Hematopoietic multipotent progenitor cell treated with erythropoietin and hydrocortisone succinate and interleukin-3 and kit ligand, for 6 days (in vitro differentiated cells): ENCODE measurements around the gene ICAM1.

Experiments
- DNase-seq: peaks from one replicate; pipeline ENCODE4 v3.0.0-alpha.2; 2015

Gene ICAM1

DNA sequence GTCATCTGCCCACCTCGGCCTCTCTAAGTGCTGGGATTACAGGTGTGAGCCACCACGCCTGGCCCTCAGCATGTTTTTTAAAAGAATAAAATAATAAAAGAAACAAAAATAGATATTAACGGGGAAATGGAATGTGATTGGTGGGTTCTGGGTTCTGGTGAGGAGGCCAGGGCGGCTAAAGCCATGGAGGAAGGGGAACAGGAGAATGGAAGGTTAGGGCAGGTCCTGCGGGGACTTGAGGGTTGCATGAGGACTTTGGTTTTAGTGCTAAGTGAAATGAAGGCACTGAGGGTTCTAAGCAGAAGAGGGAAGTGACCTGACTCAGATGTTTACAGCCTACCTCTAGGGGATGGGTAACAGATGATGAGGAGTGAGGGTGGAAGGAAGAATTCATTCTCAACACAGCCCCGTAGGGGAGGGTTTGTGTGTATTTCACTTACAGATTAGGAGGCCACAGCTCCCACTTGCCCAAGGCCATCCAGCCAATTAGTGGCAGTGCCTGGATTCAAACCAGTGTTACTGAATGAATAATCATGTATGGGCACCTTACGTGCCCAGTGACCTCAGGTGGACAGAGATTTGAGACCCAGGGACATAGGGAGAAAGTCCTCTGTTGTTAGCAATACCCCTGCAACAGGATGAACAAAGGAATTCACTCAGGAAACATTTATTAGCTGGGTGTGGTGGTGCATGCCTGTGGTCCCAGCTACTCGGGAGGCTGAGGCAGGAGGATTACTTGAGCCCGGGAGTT is 25.6 kb upstream of the ICAM1 start:
- no peak for DNase-seq

DNA sequence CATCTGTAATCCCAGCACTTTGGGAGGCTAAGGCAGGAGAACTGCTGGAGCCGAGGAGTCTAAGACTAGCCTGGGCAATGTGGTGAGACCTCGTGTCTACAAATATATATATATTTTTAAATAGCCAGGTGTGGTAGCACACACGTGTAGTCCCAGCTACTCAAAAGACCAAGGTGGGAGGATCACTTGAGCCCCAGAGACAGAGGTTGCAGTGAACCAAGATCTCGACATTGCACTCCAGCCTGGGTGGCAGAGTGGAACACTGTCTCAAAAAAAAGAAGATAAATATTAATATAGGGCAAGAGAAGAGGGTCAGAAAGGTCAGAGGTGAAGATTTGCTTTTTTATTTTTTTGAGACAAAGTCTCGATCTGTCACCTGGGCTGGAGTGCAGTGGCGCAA is 24.4 kb upstream of the ICAM1 start:
- no peak for DNase-seq

GRCh38 chr19:10251792-10252694 is 18.9 kb upstream of the ICAM1 start, which contains the start of gene MRPL4:
TSS of gene MRPL4 (plus strand) at chr19:10252214. CDS start at chr19:10252254, 40 bp downstream.
- peak; percentile 100 for DNase-seq

- DNase-seq = no peak
These were observed 18.2 kb upstream of the ICAM1 start for GRCh38 chr19:10252707-10253106.

DNA sequence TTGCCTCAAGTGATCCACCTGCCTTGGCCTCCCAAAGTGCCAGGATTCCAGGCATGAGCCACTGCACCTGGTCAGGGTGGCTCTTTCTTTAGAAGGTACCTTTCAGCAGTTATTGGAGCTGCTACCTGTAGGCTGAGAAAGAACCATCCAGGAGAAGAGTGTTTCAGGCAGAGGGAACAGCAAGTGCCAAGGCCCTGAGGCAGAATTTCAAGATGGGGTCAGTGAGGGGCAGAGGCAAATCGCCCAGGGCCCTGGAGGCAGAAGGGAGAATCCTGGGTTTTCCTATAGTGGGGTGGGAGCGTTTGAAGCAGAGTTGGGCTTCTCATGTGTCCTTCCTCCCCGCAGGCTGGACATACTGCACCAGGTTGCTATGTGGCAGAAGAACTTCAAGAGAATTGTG is 16.7 kb upstream of the ICAM1 start:
- no peak for DNase-seq

DNA sequence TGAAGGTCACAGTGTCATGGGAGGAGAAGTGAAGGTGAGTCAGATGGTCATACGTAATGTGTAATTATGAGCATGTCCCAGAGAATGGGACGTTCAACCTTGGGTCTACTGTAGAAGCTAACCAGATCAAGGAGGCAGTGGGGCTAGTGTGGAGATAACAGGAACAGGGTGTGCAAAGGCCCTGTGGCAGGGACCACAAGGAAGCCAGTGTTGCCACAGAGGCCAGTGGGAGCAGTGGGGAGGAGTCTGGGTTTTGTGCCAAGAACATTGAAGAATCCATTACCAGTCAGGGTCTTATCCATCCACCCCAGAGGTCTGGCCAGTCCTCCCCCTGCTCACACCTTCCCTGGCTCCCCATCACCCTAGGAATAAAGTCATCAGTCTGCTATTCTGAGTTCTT is 15.6 kb upstream of the ICAM1 start:
- DNase-seq = no peak

- DNase-seq = no peak
These were observed 14.4 kb upstream of the ICAM1 start for GRCh38 chr19:10256551-10256950.

DNA sequence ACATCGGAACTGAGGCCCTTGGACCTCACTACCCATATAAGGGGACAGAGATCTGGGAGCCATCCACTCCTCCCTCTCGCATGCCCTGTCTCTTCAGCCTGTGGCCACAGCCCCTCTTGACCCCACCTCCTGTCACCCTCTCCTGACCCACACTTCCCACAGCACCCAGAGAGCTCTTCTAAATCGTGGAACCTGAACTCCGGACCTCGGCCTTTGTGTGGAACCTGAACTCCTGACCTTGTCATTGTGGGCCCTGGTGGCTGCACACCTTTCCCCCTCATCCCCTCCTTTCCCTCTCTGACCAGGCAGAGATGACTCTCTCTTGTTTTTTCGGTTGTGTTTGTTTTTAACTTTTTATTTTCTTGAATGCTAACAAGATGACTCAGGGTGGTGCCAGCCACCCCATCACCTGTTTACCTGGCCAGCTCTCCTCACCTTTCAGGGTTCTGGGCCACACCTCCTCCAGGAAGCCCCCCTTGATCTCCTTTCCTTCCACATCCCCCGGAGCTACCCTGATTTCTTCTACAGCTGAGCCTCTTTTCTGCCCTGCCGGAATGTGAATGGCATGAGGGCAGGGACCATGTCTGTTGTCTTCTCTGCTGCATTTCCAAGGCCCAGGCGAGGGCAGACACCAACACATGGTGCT is 13.8 kb upstream of the ICAM1 start:
- no peak for DNase-seq

DNA sequence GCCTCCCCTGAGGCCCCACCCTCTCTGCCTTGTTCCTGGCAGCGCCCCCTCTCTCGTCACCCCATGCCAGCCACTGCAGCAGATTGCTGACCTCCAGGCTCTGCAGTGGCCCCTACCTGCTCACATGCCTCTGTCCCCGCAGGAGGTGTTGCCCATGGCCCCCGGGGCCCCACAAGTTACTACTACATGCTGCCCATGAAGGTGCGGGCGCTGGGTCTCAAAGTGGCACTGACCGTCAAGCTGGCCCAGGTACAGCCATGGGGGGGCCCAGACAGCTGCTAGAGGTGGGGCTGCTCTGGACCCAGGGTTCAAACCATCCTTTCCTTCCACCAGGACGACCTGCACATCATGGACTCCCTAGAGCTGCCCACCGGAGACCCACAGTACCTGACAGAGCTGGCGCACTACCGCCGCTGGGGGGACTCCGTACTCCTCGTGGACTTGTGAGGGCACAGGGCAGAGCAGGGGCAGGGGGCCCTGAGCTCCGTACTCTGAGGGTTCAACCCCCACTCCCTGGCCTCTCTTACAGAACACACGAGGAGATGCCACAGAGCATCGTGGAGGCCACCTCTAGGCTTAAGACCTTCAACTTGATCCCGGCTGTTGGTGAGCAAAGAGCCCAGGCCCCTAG is 12.7 kb upstream of the ICAM1 start:
- no peak for DNase-seq

DNA sequence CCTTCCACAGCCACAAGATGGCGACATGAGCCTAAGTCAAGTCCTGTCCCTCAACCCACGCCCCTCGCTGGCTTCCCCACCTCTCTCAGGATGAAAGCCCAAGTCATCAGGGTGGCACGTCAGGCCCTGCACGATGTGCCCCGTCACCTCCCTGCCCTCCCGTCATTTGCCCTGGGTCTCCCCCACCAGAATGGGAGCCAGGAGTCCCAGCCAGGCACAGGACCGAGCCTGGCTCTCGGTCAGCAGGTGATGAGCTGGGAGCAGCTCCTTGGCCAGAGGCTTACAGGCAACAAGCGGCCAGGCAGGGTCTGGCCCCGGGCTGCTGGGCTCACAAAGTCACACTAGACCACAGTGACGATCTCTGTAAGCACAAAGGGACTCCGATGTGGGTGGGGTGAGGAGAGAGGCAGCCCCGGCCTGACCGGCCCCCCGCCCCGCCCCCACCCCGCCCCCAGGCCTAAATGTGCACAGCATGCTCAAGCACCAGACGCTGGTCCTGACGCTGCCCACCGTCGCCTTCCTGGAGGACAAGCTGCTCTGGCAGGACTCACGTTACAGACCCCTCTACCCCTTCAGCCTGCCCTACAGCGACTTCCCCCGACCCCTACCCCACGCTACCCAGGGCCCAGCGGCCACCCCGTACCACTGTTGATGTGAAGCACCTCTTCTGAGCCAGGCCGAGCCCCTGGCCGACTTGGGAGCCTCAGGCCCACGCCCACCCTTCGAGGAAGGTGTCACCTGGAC is 11.6 kb upstream of the ICAM1 start:
- DNase-seq = peak; percentile 96

DNA sequence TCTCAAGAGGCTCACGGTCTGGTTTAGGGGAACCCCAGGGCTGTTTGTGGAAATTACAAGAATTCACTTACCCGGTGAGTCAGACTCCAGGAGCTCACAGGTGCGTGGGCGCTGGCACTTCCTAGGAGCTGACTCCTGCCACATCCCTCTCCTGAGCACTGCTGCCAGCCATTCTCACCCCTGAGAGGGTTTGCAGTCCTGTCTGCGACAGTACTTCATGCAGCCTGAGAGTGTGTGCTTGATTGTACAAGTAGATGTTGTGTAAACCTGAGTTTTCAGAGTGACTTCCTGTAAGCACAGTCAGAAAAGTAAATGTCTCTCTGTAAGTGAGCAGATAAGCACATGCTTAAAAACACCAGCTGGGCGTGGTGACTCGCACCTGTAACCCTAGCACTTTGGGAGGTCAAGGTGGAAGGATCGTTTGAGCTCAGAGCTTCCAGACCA is 10.8 kb upstream of the ICAM1 start:
- DNase-seq = peak; percentile 28

GRCh38 chr19:10262771-10263170 is 8.1 kb upstream of the ICAM1 start:
- DNase-seq = no peak

DNA sequence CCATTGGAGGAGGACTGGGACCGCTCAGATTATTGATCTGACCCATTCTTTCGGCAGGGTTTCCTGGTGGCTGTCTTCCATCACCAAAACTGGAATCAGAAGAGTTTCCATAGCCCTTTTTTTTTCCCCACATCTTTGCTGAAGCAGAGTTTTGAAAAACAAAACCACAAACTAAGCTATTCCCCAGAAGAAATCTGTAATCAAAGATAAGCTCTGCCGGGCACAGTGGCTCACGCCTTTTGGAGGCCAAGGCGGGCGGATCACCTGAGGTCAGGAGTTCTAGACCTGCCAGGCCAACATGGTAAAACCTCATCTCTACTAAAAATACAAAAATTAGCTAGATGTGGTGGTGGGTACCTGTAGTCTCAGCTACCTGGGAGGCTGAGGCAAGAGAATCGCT is 4.2 kb upstream of the ICAM1 start:
- DNase-seq = peak; percentile 54

GRCh38 chr19:10268071-10268470 is 2.8 kb upstream of the ICAM1 start:
- no peak for DNase-seq

- peak; percentile 87 for DNase-seq
These were observed 1.4 kb upstream of the ICAM1 start for GRCh38 chr19:10269333-10270179.

GRCh38 chr19:10270180-10270615 is 722 bp upstream of the ICAM1 start:
- DNase-seq = peak; percentile 78

GRCh38 chr19:10271543-10272086 is 695 bp downstream of the ICAM1 start:
- DNase-seq = peak; percentile 25

GRCh38 chr19:10274589-10274988 is 3.7 kb downstream of the ICAM1 start:
- DNase-seq = no peak

DNA sequence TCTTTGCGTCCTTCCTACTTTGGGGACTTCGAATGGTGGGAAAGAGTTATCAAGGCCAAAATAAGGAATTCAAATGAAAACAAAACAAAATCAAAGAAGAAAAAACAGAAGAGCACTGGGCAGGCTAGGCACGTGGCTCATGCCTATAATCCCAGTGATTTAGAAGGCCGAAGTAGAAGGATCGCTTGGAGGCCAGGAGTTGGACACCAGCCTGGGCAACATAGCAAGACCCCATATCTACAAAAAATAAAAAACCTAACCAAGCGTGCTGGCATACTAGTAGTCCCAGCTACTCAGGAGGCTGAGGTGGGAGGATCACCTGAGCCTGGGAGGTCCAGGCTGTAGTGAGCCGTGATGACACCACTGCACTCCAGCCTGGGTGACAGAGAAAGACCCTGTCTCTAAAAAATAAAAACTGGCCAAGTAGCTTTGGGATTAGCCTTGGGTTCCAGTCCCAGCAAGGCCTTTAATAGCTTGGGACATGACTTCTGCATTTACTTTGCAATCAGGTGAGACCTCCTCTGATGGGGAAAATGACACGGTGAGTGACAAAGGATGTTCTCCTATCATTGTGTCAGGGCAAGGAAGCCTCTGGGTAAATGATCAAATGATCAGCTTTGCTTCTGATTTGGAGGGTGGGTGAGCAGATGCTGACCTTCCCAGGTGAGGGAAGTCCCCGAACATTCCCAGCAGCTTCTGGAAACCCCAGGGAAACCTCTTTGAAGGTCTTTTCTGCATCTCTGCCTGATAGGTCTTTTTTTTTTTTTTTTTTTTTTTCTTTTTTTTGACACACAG is 7.1 kb downstream of the ICAM1 start:
- DNase-seq = no peak

DNA sequence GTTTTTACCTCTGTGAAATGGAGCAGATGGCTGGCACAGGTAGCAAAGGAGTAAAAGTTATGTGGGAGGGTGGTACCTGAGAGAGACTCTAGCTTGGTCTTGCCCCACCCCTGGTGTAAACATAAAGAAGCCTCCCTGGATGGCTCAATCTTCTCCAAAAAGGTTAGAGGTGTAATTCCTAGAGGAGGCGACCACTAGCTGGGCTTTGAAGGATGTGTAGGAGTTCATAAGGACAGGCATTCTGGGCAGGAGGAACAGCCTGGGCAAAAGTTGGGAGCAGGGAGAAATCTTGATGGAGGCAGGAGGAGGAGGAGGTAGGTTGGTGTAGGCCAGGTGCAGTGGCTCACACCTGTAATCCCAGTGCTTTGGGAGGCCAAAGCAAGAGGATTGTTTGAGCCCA is 8.0 kb downstream of the ICAM1 start:
- DNase-seq = no peak
